H9 (cell line): ENCODE data around the gene ETV5. TPM values are rescaled to one million over a fixed set of nuclear protein-coding genes. Genes with fewer than 3 reads are reported as not detected.

ENCODE experiments used
- DNase-seq: peaks from one replicate; pipeline ENCODE4 v3.0.0-alpha.2; 2017
- H2AFZ ChIP-seq: one replicate; pipeline ENCODE4 v1.6.1; 2013; ENCODE audit warnings: mild to moderate bottlenecking, low read length, control low read depth, moderate library complexity
- H2AK5ac ChIP-seq: 2 replicates; pipeline ENCODE4 v1.6.1; 2013; ENCODE audit warnings: low read length, control low read depth, mixed read lengths; ENCODE audit not compliant: insufficient read length
- H2BK120ac ChIP-seq: one replicate; pipeline ENCODE4 v1.6.1; 2013; ENCODE audit warnings: low read depth, mild to moderate bottlenecking, low read length, control low read depth, inconsistent platforms; ENCODE audit not compliant: poor library complexity, severe bottlenecking
- H2BK12ac ChIP-seq: 2 replicates; pipeline ENCODE4 v1.6.1; 2013; ENCODE audit warnings: low read length, control low read depth, mixed read lengths, low read depth; ENCODE audit not compliant: insufficient read length
- H2BK15ac ChIP-seq: 2 replicates; pipeline ENCODE4 v1.6.1; 2013; ENCODE audit warnings: low read depth, low read length, control low read depth
- H2BK20ac ChIP-seq: one replicate; pipeline ENCODE4 v1.6.1; 2013; ENCODE audit warnings: low read depth, mild to moderate bottlenecking, low read length, control low read depth, inconsistent platforms; ENCODE audit not compliant: poor library complexity, severe bottlenecking
- H2BK5ac ChIP-seq: 2 replicates; pipeline ENCODE4 v1.6.1; 2013; ENCODE audit warnings: low read length, control low read depth, mixed read lengths; ENCODE audit not compliant: insufficient read length
- H3K14ac ChIP-seq: 2 replicates; pipeline ENCODE4 v1.6.1; 2013; ENCODE audit warnings: low read length, control low read depth; ENCODE audit not compliant: insufficient read depth
- H3K18ac ChIP-seq: 2 replicates; pipeline ENCODE4 v1.6.1; 2013; ENCODE audit warnings: low read depth, mild to moderate bottlenecking, mixed read lengths, low read length, control low read depth; ENCODE audit not compliant: insufficient read length
- H3K23ac ChIP-seq: 2 replicates; pipeline ENCODE4 v1.6.1; 2013; ENCODE audit warnings: low read length, control low read depth, mixed read lengths, low read depth; ENCODE audit not compliant: insufficient read length
- H3K23me2 ChIP-seq: 2 replicates; pipeline ENCODE4 v1.6.1; 2013; ENCODE audit warnings: low read depth, mild to moderate bottlenecking, mixed read lengths, low read length, control low read depth; ENCODE audit not compliant: insufficient read length, poor library complexity, severe bottlenecking
- H3K27ac ChIP-seq: 2 replicates; pipeline ENCODE4 v1.5.1; 2013; ENCODE audit warnings: low read length, control low read depth, mixed read lengths, low read depth; ENCODE audit not compliant: insufficient read length
- H3K27me3 ChIP-seq: 2 replicates; pipeline ENCODE4 v1.6.1; 2013; ENCODE audit warnings: low read length, control low read depth, inconsistent platforms; ENCODE audit not compliant: insufficient read depth
- H3K4ac ChIP-seq: 2 replicates; pipeline ENCODE4 v1.6.1; 2013; ENCODE audit warnings: low read depth, mild to moderate bottlenecking, control low read depth, inconsistent platforms, low read length, moderate library complexity
- H3K4me1 ChIP-seq: 2 replicates; pipeline ENCODE4 v1.6.1; 2013; ENCODE audit warnings: low read length, control low read depth, inconsistent platforms; ENCODE audit not compliant: insufficient read depth
- H3K4me2 ChIP-seq: 2 replicates; pipeline ENCODE4 v1.6.1; 2013; ENCODE audit warnings: low read length, control low read depth, mixed read lengths; ENCODE audit not compliant: insufficient read length, insufficient read depth
- H3K56ac ChIP-seq: 2 replicates; pipeline ENCODE4 v1.6.1; 2013; ENCODE audit warnings: low read depth, mild to moderate bottlenecking, mixed read lengths, low read length, control low read depth; ENCODE audit not compliant: insufficient read length
- H3K79me1 ChIP-seq: 2 replicates; pipeline ENCODE4 v1.6.1; 2013; ENCODE audit warnings: low read depth, mild to moderate bottlenecking, moderate library complexity, low read length, control low read depth, inconsistent platforms; ENCODE audit not compliant: insufficient read depth, poor library complexity, severe bottlenecking
- H3K79me2 ChIP-seq: 2 replicates; pipeline ENCODE4 v1.6.1; 2013; ENCODE audit warnings: low read length, control low read depth, inconsistent platforms; ENCODE audit not compliant: insufficient read depth
- H3K9ac ChIP-seq: 2 replicates; pipeline ENCODE4 v1.6.1; 2013; ENCODE audit warnings: low read length, control low read depth, mixed read lengths; ENCODE audit not compliant: insufficient read length; ENCODE audit errors: extremely low read depth
- H3K9me3 ChIP-seq: one replicate; pipeline ENCODE4 v1.6.1; 2013; ENCODE audit warnings: low read depth, low read length, inconsistent platforms; ENCODE audit not compliant: control insufficient read depth
- H3T11ph ChIP-seq: one replicate; pipeline ENCODE4 v1.6.1; 2013; ENCODE audit warnings: mild to moderate bottlenecking, low read length, control low read depth, inconsistent platforms
- H4K20me1 ChIP-seq: one replicate; pipeline ENCODE4 v1.6.1; 2013; ENCODE audit not compliant: control insufficient read depth, insufficient read length, insufficient read depth
- H4K5ac ChIP-seq: 2 replicates; pipeline ENCODE4 v1.6.1; 2013; ENCODE audit warnings: low read depth, mild to moderate bottlenecking, mixed read lengths, low read length, control low read depth; ENCODE audit not compliant: insufficient read length
- H4K8ac ChIP-seq: replicated peaks from 2 replicates; pipeline ENCODE4 v1.6.1; 2013; ENCODE audit warnings: low read length, control low read depth, mixed read lengths, low read depth; ENCODE audit not compliant: insufficient read length
- H4K91ac ChIP-seq: 2 replicates; pipeline ENCODE4 v1.6.1; 2013; ENCODE audit warnings: low read depth, mild to moderate bottlenecking, moderate library complexity, mixed read lengths, low read length, control low read depth; ENCODE audit not compliant: insufficient read length
- H3K27ac Mint-ChIP-seq, 3 experiments: 2 replicates in 2 of 3; 3 replicates in 1 of 3; pipeline ENCODE4 v1.8.0; 2020 to 2021; ENCODE audit warnings: mixed read lengths in 3 of 3, mild to moderate bottlenecking in 1 of 3, moderate library complexity in 1 of 3
- H3K27me3 Mint-ChIP-seq: 2 replicates; pipeline ENCODE4 v1.8.0; 2021; ENCODE audit warnings: low read depth, mild to moderate bottlenecking, moderate library complexity, mixed read lengths
- H3K36me3 Mint-ChIP-seq, 3 experiments: 2 replicates in 2 of 3; 3 replicates in 1 of 3; pipeline ENCODE4 v1.8.0; 2020 to 2021; ENCODE audit warnings: low read depth in 3 of 3, mixed read lengths in 3 of 3; ENCODE audit not compliant: insufficient read depth in 1 of 3
- H3K4me1 Mint-ChIP-seq, 2 experiments: 2 replicates each; pipeline ENCODE4 v1.8.0; 2020; ENCODE audit warnings: mixed read lengths in 2 of 2
- H3K4me3 Mint-ChIP-seq, 2 experiments: 2 replicates in 1 of 2; 3 replicates in 1 of 2; pipeline ENCODE4 v1.8.0; 2020 to 2021; ENCODE audit warnings: mild to moderate bottlenecking in 2 of 2, mixed read lengths in 2 of 2, moderate library complexity in 1 of 2
- H3K9me3 Mint-ChIP-seq, 2 experiments: 2 replicates in 1 of 2; 3 replicates in 1 of 2; pipeline ENCODE4 v1.8.0; 2020; ENCODE audit warnings: mild to moderate bottlenecking in 2 of 2, mixed read lengths in 2 of 2, moderate library complexity in 1 of 2
- CTCF ChIP-seq: fragments of 200-600 bp; sonication (generic); conservative IDR thresholded peaks from 3 replicates; pipeline ENCODE4 v1.8.0; 2021; ENCODE audit warnings: antibody characterized with exemption, mild to moderate bottlenecking
- WGBS: extraction: QIAGEN DNeasy Blood & Tissue Kit; methylation state at CpG from one replicate; pipeline ENCODE4 v1.1.7; 2013; ENCODE audit warnings: missing lambda C conversion rate, low lambda C conversion rate, mixed read lengths; ENCODE audit not compliant: insufficient read length; ENCODE audit errors: extremely low coverage; 5-methylcytosine and 5-hydroxymethylcytosine counted together
- total RNA-seq: library from RNA; stranded (reverse); gene quantifications from 2 replicates; pipeline ENCODE4 v1.2.1, GENCODE V29; 2021

Gene ETV5
- total RNA-seq, 1 experiment from 2014 or later: 7.7 TPM

- peak; percentile 44 for DNase-seq
- no peak overlapping the region for H3T11ph ChIP-seq
- no peaks in the 10 kb centered on the region; the same call in 1 of the 2 replicates for H3K79me2 ChIP-seq
- no peak overlapping the region for H3K56ac ChIP-seq
- no peaks in the 10 kb centered on the region for H3K79me1 ChIP-seq
- H3K4ac ChIP-seq: no peak overlapping the region
- H3K23ac ChIP-seq: no peak overlapping the region
- Mint-ChIP-seq H3K4me1 (peaks cover 24 to 27% of the 10 kb centered on the region in 2 experiments), H3K27me3 (peaks cover 93% of the 10 kb centered on the region), H3K27ac (no peak overlapping the region; a peak in 1 of 7 replicates), H3K4me3 (peak overlapping the region; percentile 76 to 91), H3K9me3 (peaks cover 0 to 4% of the 10 kb centered on the region in 2 experiments; a peak in 3 of 5 replicates), H3K36me3 (peaks cover 0 to 3% (median 0%) of the 10 kb centered on the region in 3 experiments; a peak in 2 of 7 replicates)
- H3K4me1 ChIP-seq: no peaks in the 10 kb centered on the region; the same call in 1 of the 2 replicates
- no peak overlapping the region for H2AFZ ChIP-seq
- H3K27me3 ChIP-seq: peaks cover 38% of the 10 kb centered on the region
- no peak overlapping the region for H4K91ac ChIP-seq
- no peak overlapping the region for H2BK20ac ChIP-seq
- no peak overlapping the region for H2BK120ac ChIP-seq
- no CpG with 5 or more reads among the region's 35 CpGs for WGBS
- no peak overlapping the region for H3K18ac ChIP-seq
- H2BK15ac ChIP-seq: no peak overlapping the region
- H2BK12ac ChIP-seq: no peak overlapping the region
- H3K14ac ChIP-seq: no peak overlapping the region; the same call in 1 of the 2 replicates
- H3K4me2 ChIP-seq: peak overlapping the region; percentile 96
- H4K8ac ChIP-seq: no peak overlapping the region
- H2BK5ac ChIP-seq: no peak overlapping the region
- H3K27ac ChIP-seq: no peak overlapping the region
- H2AK5ac ChIP-seq: no peak overlapping the region
- H3K9me3 ChIP-seq: no peaks in the 10 kb centered on the region
- no peaks in the 10 kb centered on the region for H4K20me1 ChIP-seq
- no peak overlapping the region for H4K5ac ChIP-seq
- TF ChIP-seq CTCF: no peak
- H3K9ac ChIP-seq: peak overlapping the region; percentile 54
- peaks cover 13% of the 10 kb centered on the region for H3K23me2 ChIP-seq
Measured at GRCh38 chr3:186109897-186110803, 1.3 kb upstream of the ETV5 start.
